Endodermal cell (in vitro differentiated cells): Measurements from ENCODE around the gene NSUN4. TPM values are rescaled to one million over a fixed set of nuclear protein-coding genes. Genes with fewer than 3 reads are reported as not detected.

Experiments used
- DNase-seq: peaks from one replicate; pipeline ENCODE4 v3.0.0-alpha.2; 2017
- H3K27ac ChIP-seq: 2 replicates; pipeline ENCODE4 v1.5.1; 2013; ENCODE audit warnings: mild to moderate bottlenecking, low read depth, low read length, moderate library complexity
- H3K27me3 ChIP-seq: 2 replicates; pipeline ENCODE4 v1.6.1; 2013; ENCODE audit warnings: mild to moderate bottlenecking, low read length, moderate library complexity; ENCODE audit not compliant: insufficient read depth, control insufficient read depth, poor library complexity, severe bottlenecking
- H3K36me3 ChIP-seq: 2 replicates; pipeline ENCODE4 v1.7.0; 2013; ENCODE audit warnings: mild to moderate bottlenecking, low read length, moderate library complexity; ENCODE audit not compliant: control insufficient read depth, insufficient read depth
- H3K4me1 ChIP-seq: one replicate; pipeline ENCODE4 v1.7.0; 2013; ENCODE audit warnings: low read length; ENCODE audit not compliant: control insufficient read depth, insufficient read depth
- H3K4me3 ChIP-seq: 2 replicates; pipeline ENCODE4 v1.5.1; 2013; ENCODE audit warnings: mild to moderate bottlenecking, low read length, moderate library complexity
- H3K9ac ChIP-seq: 2 replicates; pipeline ENCODE4 v1.6.1; 2013; ENCODE audit warnings: mild to moderate bottlenecking, low read length, moderate library complexity; ENCODE audit not compliant: poor library complexity, severe bottlenecking; ENCODE audit errors: extremely low read depth
- H3K9me3 ChIP-seq: 2 replicates; pipeline ENCODE4 v1.6.1; 2013; ENCODE audit warnings: mild to moderate bottlenecking, low read length, moderate library complexity; ENCODE audit not compliant: control insufficient read depth
- H3K27ac Mint-ChIP-seq: 2 replicates; pipeline ENCODE4 v1.8.0; 2020; ENCODE audit warnings: mixed read lengths
- H3K27me3 Mint-ChIP-seq: 2 replicates; pipeline ENCODE4 v1.8.0; 2021; ENCODE audit warnings: mild to moderate bottlenecking, mixed read lengths; ENCODE audit not compliant: insufficient read depth
- H3K36me3 Mint-ChIP-seq: 2 replicates; pipeline ENCODE4 v1.8.0; 2020; ENCODE audit warnings: low read depth, mixed read lengths
- H3K4me1 Mint-ChIP-seq: 2 replicates; pipeline ENCODE4 v1.8.0; 2020; ENCODE audit warnings: mixed read lengths
- H3K4me3 Mint-ChIP-seq: 2 replicates; pipeline ENCODE4 v1.8.0; 2020; ENCODE audit warnings: mild to moderate bottlenecking, moderate library complexity, mixed read lengths
- H3K9me3 Mint-ChIP-seq: 2 replicates; pipeline ENCODE4 v1.8.0; 2020; ENCODE audit warnings: mild to moderate bottlenecking, mixed read lengths
- WGBS, 2 experiments: methylation state at CpG; one replicate each; pipeline versions ENCODE4 v1.1.5 to v1.1.7; 2013; ENCODE audit warnings: missing lambda C conversion rate in 2 of 2, mixed read lengths in 1 of 2; ENCODE audit not compliant: insufficient coverage in 1 of 2, insufficient read length in 1 of 2; 5-methylcytosine and 5-hydroxymethylcytosine counted together
- total RNA-seq, 2 donors: library from RNA; stranded (reverse); fragmentation: NEBNext Ultra II Directional in 1 of 2; extraction: Animal tissue kit (Norgen Biotek cat#: 25700) in 1 of 2; gene quantifications; 2 replicates in 1 of 2; 3 replicates in 1 of 2; pipeline ENCODE4 v1.2.1, GENCODE V29; 2021
- TF ChIP-seq, protein P1 (sequence below): fragments of 200-600 bp; sonication (generic); conservative IDR thresholded peaks from 2 replicates; pipeline ENCODE4 v1.5.0; 2021; ENCODE audit warnings: antibody characterized with exemption, mild to moderate bottlenecking

The NSUN4 gene
- total RNA-seq, 2 donors from 2014 or later, result 16.3 to 19.0 TPM

DNA sequence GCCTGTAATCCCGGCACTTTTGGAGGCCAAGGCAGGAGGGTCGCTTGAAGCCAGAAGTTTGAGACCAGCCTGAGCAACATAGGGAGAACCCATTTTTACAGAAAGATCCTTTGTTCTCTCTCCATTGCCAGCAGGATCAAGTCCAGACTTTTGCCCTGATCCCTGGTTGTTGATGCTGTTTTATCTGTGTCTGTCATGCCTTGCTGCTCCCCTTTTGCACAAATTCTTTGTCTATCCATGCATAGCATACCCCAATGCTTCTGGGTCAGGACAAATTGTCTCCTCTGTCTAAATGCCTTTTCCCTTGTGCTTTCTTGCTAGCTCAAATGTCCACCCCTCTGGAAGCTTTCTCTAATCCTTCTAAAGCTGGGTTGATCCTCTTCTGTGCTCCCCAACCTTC, 28.2 kb downstream of the NSUN4 start:
- Mint-ChIP-seq H3K4me3 (no peak overlapping the region), H3K36me3 (peaks cover 24% of the 10 kb centered on the region), H3K9me3 (no peaks in the 10 kb centered on the region), H3K27ac (no peak overlapping the region), H3K4me1 (peaks cover 7% of the 10 kb centered on the region), H3K27me3 (no peaks in the 10 kb centered on the region)
- Histone ChIP-seq H3K27ac (no peak overlapping the region), H3K4me1 (no peaks in the 10 kb centered on the region), H3K9me3 (no peaks in the 10 kb centered on the region), H3K4me3 (no peak overlapping the region), H3K36me3 (peaks cover 11% of the 10 kb centered on the region), H3K27me3 (no peaks in the 10 kb centered on the region), H3K9ac (no peak overlapping the region)
- TF ChIP-seq, protein P1, sequence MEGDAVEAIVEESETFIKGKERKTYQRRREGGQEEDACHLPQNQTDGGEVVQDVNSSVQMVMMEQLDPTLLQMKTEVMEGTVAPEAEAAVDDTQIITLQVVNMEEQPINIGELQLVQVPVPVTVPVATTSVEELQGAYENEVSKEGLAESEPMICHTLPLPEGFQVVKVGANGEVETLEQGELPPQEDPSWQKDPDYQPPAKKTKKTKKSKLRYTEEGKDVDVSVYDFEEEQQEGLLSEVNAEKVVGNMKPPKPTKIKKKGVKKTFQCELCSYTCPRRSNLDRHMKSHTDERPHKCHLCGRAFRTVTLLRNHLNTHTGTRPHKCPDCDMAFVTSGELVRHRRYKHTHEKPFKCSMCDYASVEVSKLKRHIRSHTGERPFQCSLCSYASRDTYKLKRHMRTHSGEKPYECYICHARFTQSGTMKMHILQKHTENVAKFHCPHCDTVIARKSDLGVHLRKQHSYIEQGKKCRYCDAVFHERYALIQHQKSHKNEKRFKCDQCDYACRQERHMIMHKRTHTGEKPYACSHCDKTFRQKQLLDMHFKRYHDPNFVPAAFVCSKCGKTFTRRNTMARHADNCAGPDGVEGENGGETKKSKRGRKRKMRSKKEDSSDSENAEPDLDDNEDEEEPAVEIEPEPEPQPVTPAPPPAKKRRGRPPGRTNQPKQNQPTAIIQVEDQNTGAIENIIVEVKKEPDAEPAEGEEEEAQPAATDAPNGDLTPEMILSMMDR, result no peak
- 90 to 97% methylated on average over 2 of the region's 2 CpGs for WGBS, 2 experiments
- no peak for DNase-seq

DNA sequence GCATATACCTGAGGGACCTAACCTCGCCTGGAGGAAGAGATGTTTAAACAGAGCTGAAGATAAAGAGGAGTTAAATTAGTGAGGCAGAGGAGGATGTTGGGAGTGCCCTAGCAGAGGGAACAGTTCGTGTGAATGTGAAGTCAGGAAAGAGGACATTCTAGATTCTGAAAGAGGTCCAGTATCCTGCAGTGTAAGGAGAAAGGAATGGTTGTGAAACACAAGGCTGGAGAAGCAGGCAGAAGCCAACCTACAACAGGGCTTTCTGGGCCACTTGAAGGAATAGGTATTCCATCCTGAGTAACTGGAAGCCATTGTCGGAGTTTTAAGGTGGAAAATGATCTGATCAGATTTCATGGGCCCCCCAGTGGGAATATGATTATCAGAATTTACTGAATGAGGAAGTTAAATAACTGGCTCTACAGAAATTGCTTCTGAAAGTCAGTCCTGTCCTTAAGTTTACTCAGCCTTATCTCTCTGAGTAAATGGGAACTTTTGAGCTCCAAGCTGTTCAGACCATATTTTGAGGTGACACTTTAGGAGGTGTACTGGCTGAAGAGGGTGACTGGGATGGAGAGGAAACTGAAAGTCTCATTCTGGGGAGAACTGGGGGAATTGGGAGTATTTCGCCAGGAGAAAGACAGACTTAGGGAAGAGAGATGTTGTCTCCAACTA, 29.1 kb downstream of the NSUN4 start:
- no peaks in the 10 kb centered on the region for H3K27me3 ChIP-seq
- peaks cover 10% of the 10 kb centered on the region for H3K36me3 ChIP-seq
- H3K27ac Mint-ChIP-seq, result no peak overlapping the region

DNA sequence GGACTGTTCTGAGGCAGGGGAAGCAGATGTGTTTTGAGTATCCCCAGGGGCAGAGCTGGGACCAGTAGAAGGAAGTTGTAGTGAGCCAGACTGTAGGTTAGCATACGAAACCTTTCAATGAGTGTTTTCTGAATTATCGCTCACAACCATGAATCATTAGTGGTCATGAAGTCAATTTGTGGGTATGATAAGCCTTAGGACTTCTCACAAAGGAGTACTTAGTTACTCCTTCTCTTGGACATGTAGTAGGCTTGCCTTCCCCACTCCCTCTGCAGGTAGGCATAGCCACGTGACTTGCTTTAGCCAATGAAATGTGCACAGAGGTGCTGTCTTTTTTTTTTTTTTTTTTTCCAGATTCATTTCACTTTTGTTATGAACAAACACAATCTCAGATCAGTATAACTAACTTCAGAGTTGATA, 29.6 kb downstream of the NSUN4 start:
- no peak overlapping the region for H3K9ac ChIP-seq
- no peaks in the 10 kb centered on the region for H3K4me1 ChIP-seq
- Mint-ChIP-seq H3K27me3 (no peaks in the 10 kb centered on the region), H3K4me3 (no peak overlapping the region), H3K36me3 (peaks cover 17% of the 10 kb centered on the region), H3K4me1 (peaks cover 7% of the 10 kb centered on the region), H3K27ac (no peak overlapping the region), H3K9me3 (no peaks in the 10 kb centered on the region)
- DNase-seq, result no peak
- no peaks in the 10 kb centered on the region for H3K27me3 ChIP-seq
- no peaks in the 10 kb centered on the region for H3K9me3 ChIP-seq
- WGBS, 2 experiments, result 92 to 97% methylated on average over 3 of the region's 3 CpGs
- H3K4me3 ChIP-seq, result no peak overlapping the region
- TF ChIP-seq, protein P1, result no peak
- H3K27ac ChIP-seq, result no peak overlapping the region
- H3K36me3 ChIP-seq, result peaks cover 4% of the 10 kb centered on the region

More for the DNA sequence above, 29.1 kb downstream of the NSUN4 start:
- Mint-ChIP-seq H3K36me3 (peaks cover 22% of the 10 kb centered on the region), H3K27me3 (no peaks in the 10 kb centered on the region), H3K9me3 (no peaks in the 10 kb centered on the region), H3K4me1 (peaks cover 7% of the 10 kb centered on the region), H3K4me3 (no peak overlapping the region)
- Histone ChIP-seq H3K4me1 (no peaks in the 10 kb centered on the region), H3K9ac (no peak overlapping the region), H3K9me3 (no peaks in the 10 kb centered on the region), H3K4me3 (no peak overlapping the region), H3K27ac (no peak overlapping the region)
- TF ChIP-seq, protein P1, result no peak
- no peak for DNase-seq
- WGBS, 2 experiments, result 81 to 87% methylated on average over 4 of the region's 4 CpGs
